GM12801 (cell line): Measurements from ENCODE around the gene NOM1.

ENCODE experiments used
- CTCF ChIP-seq: IDR thresholded peaks from one replicate; pipeline ENCODE4 v1.5.1; 2011; ENCODE audit warnings: control low read depth; ENCODE audit not compliant: insufficient read length; ENCODE audit errors: extremely low read depth

NOM1 gene

GRCh38 chr7:157004521-157005455, 55.3 kb downstream of the NOM1 start:
- TF ChIP-seq CTCF, result no peak

GRCh38 chr7:157005456-157006204, 56.1 kb downstream of the NOM1 start:
- TF ChIP-seq CTCF, result no peak

DNA sequence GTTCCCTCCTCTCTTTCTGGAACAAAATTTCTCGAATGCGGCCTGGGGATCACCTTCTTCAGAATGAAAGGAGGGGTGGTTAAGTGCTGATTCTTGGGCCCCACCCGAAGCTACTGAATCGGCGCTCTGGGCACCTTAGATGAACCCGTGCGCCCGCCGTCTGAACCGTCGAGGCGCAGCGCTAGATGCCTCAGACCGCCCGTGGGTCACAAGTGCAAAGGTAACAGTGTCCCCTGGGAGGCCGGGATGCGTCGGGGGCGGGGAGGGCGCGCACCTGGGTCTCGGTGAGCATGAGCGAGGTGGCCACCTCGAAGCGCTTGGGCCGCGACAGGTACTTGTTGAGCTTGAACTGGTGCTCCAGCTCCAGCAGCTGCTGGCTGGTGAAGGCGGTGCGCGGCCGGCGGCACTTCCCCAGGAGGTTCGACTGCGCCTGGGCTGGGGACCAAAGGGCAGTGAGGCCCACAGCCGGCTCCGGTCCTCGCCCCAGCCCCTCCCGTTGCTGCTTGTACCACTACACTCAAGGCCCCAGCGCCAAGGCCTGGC, 56.8 kb downstream of the NOM1 start:
- TF ChIP-seq CTCF, result no peak

GRCh38 chr7:157006829-157007469, 57.4 kb downstream of the NOM1 start:
- no peak for TF ChIP-seq CTCF

GRCh38 chr7:157007470-157008066, 58.1 kb downstream of the NOM1 start:
- no peak for TF ChIP-seq CTCF

GRCh38 chr7:157008206-157009169, 59.0 kb downstream of the NOM1 start:
- TF ChIP-seq CTCF, result no peak
